SK-N-MC (cell line): Measurements from ENCODE around the gene GYG1.

Experiments
- EZH2 ChIP-seq: fragments of 200-600 bp; sonication (generic); IDR thresholded peaks from one replicate; pipeline ENCODE4 v1.6.1; 2017; ENCODE audit warnings: antibody characterized with exemption
- POLR2AphosphoS5 ChIP-seq: IDR thresholded peaks from 2 replicates; pipeline ENCODE4 v1.6.1; 2012; ENCODE audit warnings: mild to moderate bottlenecking, low read depth, low read length, borderline replicate concordance

- TF ChIP-seq EZH2: no peak
- TF ChIP-seq POLR2AphosphoS5: no peak
Observed at GRCh38 chr3:148974726-148975125, 16.6 kb upstream of the GYG1 start.
